B cell (primary cell): ENCODE results near the gene NUDT3. TPM values are rescaled to one million over a fixed set of nuclear protein-coding genes. Genes with fewer than 3 reads are reported as not detected.

Experiments used
- ATAC-seq: fragments of 200-7000 bp; cut with Tn5 transposase; one replicate; pipeline ENCODE4 v1.10.0; 2021; ENCODE audit warnings: low read depth, mild to moderate bottlenecking, moderate number of reproducible peaks, moderate library complexity
- CTCF ChIA-PET: fragments of 350-600 bp; sonication (Branson Sonifier 250); formaldehyde crosslinking; loops from one replicate; lab custom pipeline; 2021; ENCODE audit warnings: antibody characterized with exemption, inconsistent platforms; lab: Charles Lee
- POLR2A ChIA-PET: fragments of 350-600 bp; sonication (Branson Sonifier 250); formaldehyde crosslinking; loops from one replicate; lab custom pipeline; 2021; ENCODE audit warnings: antibody characterized with exemption; lab: Charles Lee
- DNase-seq: peaks from one replicate; pipeline ENCODE4 v3.0.0; 2013
- H2AFZ ChIP-seq: 2 replicates; pipeline ENCODE4 v1.6.1; 2012; ENCODE audit warnings: mild to moderate bottlenecking, low read depth, low read length; ENCODE audit not compliant: insufficient read depth, poor library complexity, severe bottlenecking
- H3K27ac ChIP-seq, 2 donors: 1 replicate in 1 of 2; 2 replicates in 1 of 2; pipeline ENCODE4 v1.5.1; 2012 to 2013; ENCODE audit warnings: low read length in 2 of 2, mild to moderate bottlenecking in 2 of 2, moderate library complexity in 1 of 2
- H3K27me3 ChIP-seq, 4 experiments: fragments of 200-600 bp in 1 of 4; sonication (generic) in 1 of 4; replicated peaks in 1 of 4; 1 replicate in 2 of 4; 2 replicates in 2 of 4; pipeline versions ENCODE4 v1.6.1 to v1.7.0; 2013 to 2016; ENCODE audit warnings: low read length in 3 of 4, mild to moderate bottlenecking in 2 of 4, mixed read lengths in 1 of 4, moderate library complexity in 1 of 4; ENCODE audit not compliant: insufficient read depth in 4 of 4, control insufficient read depth in 3 of 4; ENCODE audit errors: control extremely low read depth in 1 of 4
- H3K36me3 ChIP-seq, 2 experiments: replicated peaks in 1 of 2; 1 replicate in 1 of 2; 2 replicates in 1 of 2; pipeline versions ENCODE4 v1.6.1 to v1.7.1; 2013; ENCODE audit warnings: low read length in 1 of 2; ENCODE audit not compliant: insufficient read depth in 2 of 2, control insufficient read depth in 1 of 2; ENCODE audit errors: control extremely low read depth in 1 of 2, extremely low read depth in 1 of 2
- H3K4me1 ChIP-seq, 2 donors: fragments of 200-600 bp in 1 of 2; sonication (generic) in 1 of 2; 1 replicate in 1 of 2; 2 replicates in 1 of 2; pipeline versions ENCODE4 v1.5.1 to v1.6.1; 2013 to 2017; ENCODE audit warnings: low read length in 2 of 2; ENCODE audit not compliant: control insufficient read depth in 2 of 2, insufficient read depth in 2 of 2
- H3K4me2 ChIP-seq: replicated peaks from 2 replicates; pipeline ENCODE3; 2012; ENCODE audit warnings: mild to moderate bottlenecking, low read depth, low read length; ENCODE audit not compliant: poor library complexity, severe bottlenecking
- H3K4me3 ChIP-seq, 5 experiments: fragments of 200-600 bp in 1 of 5; sonication (generic) in 1 of 5; 1 replicate in 3 of 5; 2 replicates in 2 of 5; pipeline versions ENCODE4 v1.5.1 to v1.7.0; 2011 to 2016; ENCODE audit warnings: low read length in 4 of 5, mild to moderate bottlenecking in 4 of 5, low read depth in 2 of 5, control low read depth in 1 of 5, moderate library complexity in 1 of 5; ENCODE audit not compliant: insufficient read depth in 1 of 5; ENCODE audit errors: control extremely low read depth in 1 of 5, extremely low read depth in 1 of 5
- H3K79me2 ChIP-seq: fragments of 200-600 bp; sonication (generic); one replicate; pipeline ENCODE4 v1.6.0; 2016; ENCODE audit warnings: low read length; ENCODE audit not compliant: control insufficient read depth, insufficient read depth
- H3K9ac ChIP-seq: fragments of 200-600 bp; sonication (generic); 2 replicates; pipeline ENCODE4 v1.6.1; 2017; ENCODE audit warnings: mild to moderate bottlenecking, low read length, moderate library complexity
- H3K9me3 ChIP-seq, 3 donors: one replicate each; pipeline versions ENCODE4 v1.6.1 to v1.7.1; 2013; ENCODE audit warnings: low read length in 2 of 3; ENCODE audit not compliant: control insufficient read depth in 2 of 3, insufficient read depth in 1 of 3; ENCODE audit errors: control extremely low read depth in 1 of 3
- H4K20me1 ChIP-seq: 2 replicates; pipeline ENCODE4 v1.6.0; 2012; ENCODE audit warnings: mild to moderate bottlenecking, low read length; ENCODE audit not compliant: insufficient read depth, control insufficient read depth, poor library complexity, severe bottlenecking
- H3K27ac Mint-ChIP-seq: one replicate; pipeline ENCODE4 v1.8.0; 2021; ENCODE audit warnings: mixed read lengths
- H3K27me3 Mint-ChIP-seq: one replicate; pipeline ENCODE4 v1.8.0; 2021; ENCODE audit warnings: mixed read lengths
- H3K4me1 Mint-ChIP-seq: one replicate; pipeline ENCODE4 v1.8.0; 2021; ENCODE audit warnings: mixed read lengths
- H3K4me3 Mint-ChIP-seq: one replicate; pipeline ENCODE4 v1.8.0; 2021; ENCODE audit warnings: mixed read lengths
- H3K9me3 Mint-ChIP-seq: one replicate; pipeline ENCODE4 v1.8.0; 2022; ENCODE audit warnings: mixed read lengths; ENCODE audit not compliant: insufficient read depth
- CTCF ChIP-seq: fragments of 200-600 bp; IDR thresholded peaks from one replicate; pipeline ENCODE4 v1.8.0; 2022; ENCODE audit warnings: antibody characterized with exemption, mild to moderate bottlenecking
- EZH2 ChIP-seq: IDR thresholded peaks from 2 replicates; pipeline ENCODE4 v1.6.1; 2012; ENCODE audit warnings: borderline replicate concordance, low read depth, mild to moderate bottlenecking, moderate library complexity, low read length; ENCODE audit not compliant: insufficient read depth, poor library complexity, severe bottlenecking
- WGBS: methylation state at CpG from one replicate; pipeline ENCODE4 v1.1.5; 2013; ENCODE audit warnings: missing lambda C conversion rate; ENCODE audit not compliant: insufficient coverage; 5-methylcytosine and 5-hydroxymethylcytosine counted together
- intact Hi-C: fragments of 100-400 bp; cut with micrococcal nuclease; formaldehyde crosslinking; loops from one replicate; pipeline ENCODE4 v1.10.0; 2022
- polyA plus RNA-seq: library from polyadenylated mRNA; depleted of rRNA; stranded (reverse); fragments of >200 nt; gene quantifications from 2 replicates; pipeline ENCODE4 v1.2.3, GENCODE V29; 2012
- total RNA-seq, 2 donors: library from RNA; stranded (reverse); fragments of 120-200 nt in 1 of 2; gene quantifications; 1 replicate in 1 of 2; 2 replicates in 1 of 2; pipeline versions ENCODE4 v1.2.3 to v1.2.4, GENCODE V29; 2013 to 2022

The NUDT3 gene
- total and polyA plus RNA-seq, 2 donors (not counting 1 experiment from before 2014, with no cell fraction given), result 18.2 to 37.4 TPM

- 98% methylated on average over 5 of the region's 5 CpGs for WGBS
- peaks cover 22% of the 10 kb centered on the region for H3K4me1 Mint-ChIP-seq
- Histone ChIP-seq H3K4me1 (peaks cover 12 to 14% of the 10 kb centered on the region in 2 donors), H3K9me3 (no peaks in the 10 kb centered on the region), H2AFZ (no peak overlapping the region), H3K9ac (no peak overlapping the region), H3K4me2 (no peak overlapping the region), H3K27me3 (no peaks in the 10 kb centered on the region), H3K36me3 (peaks cover 0 to 6% of the 10 kb centered on the region in 2 experiments), H3K79me2 (peaks cover 92% of the 10 kb centered on the region), H4K20me1 (peaks cover 49% of the 10 kb centered on the region), H3K4me3 (no peak overlapping the region), H3K27ac (peak overlapping the region in 1 of 2 donors; percentile 60)
- no peak overlapping the region for H3K4me3 Mint-ChIP-seq
- no peak overlapping the region for H3K27ac Mint-ChIP-seq
- TF ChIP-seq EZH2 (no peak), CTCF (no peak)
- DNase-seq (no peak), ATAC-seq (no peak)
- no peaks in the 10 kb centered on the region for H3K27me3 Mint-ChIP-seq
- intact Hi-C loops, result loop anchor here (5.0 kb wide), 1 partner anchor 44 kb away; no protein-coding TSS in a partner anchor
- ChIA-PET CTCF (no interaction called here), POLR2A (no interaction called here)
- no peaks in the 10 kb centered on the region for H3K9me3 Mint-ChIP-seq
Observed at GRCh38 chr6:34375833-34376232, 16.6 kb downstream of the NUDT3 start.

DNA sequence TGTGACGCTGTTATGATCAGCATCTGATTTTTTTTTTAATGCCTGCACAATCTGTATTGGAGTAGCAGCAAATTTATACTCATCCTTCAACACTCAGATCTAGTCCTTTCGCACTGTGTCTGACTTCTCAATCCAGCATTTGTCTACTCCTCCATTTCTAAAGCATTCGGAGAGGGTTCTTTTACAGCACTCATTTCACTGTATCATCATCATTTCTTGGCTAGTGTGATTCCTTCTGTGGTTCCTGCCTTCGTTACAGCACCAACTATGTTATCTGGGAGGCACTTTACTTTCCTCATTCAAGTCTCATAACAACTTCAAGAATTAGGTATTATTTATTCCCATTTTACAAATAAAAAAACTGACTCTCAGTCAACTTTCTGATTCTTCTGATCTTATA, 18.0 kb downstream of the NUDT3 start:
- DNase-seq (no peak), ATAC-seq (peak; percentile 14)
- H3K4me2 ChIP-seq, result peak overlapping the region; percentile 39
- no peaks in the 10 kb centered on the region for H3K9me3 ChIP-seq
- WGBS, result 78% methylated on average over 3 of the region's 4 CpGs
- H3K4me1 ChIP-seq, result peaks cover 12 to 14% of the 10 kb centered on the region in 2 donors
- intact Hi-C loops, result no loop called here
- H3K9ac ChIP-seq, result no peak overlapping the region
- peak overlapping the region; percentile 34 to 80 for H3K27ac ChIP-seq
- Mint-ChIP-seq H3K4me3 (no peak overlapping the region), H3K27me3 (no peaks in the 10 kb centered on the region), H3K27ac (no peak overlapping the region), H3K4me1 (peaks cover 22% of the 10 kb centered on the region), H3K9me3 (no peaks in the 10 kb centered on the region)
- peaks cover 0 to 3% of the 10 kb centered on the region in 2 experiments for H3K36me3 ChIP-seq
- no peaks in the 10 kb centered on the region for H3K27me3 ChIP-seq
- H3K79me2 ChIP-seq, result peaks cover 93% of the 10 kb centered on the region
- TF ChIP-seq CTCF, result no peak
- TF ChIP-seq EZH2, result no peak
- H2AFZ ChIP-seq, result no peak overlapping the region
- CTCF ChIA-PET, result interaction anchor here (0.7 to 1.0 kb wide), 2 partner anchors 13 to 162 kb away, joined by 4 to 5 read pairs; no protein-coding TSS in a partner anchor
- POLR2A ChIA-PET, result interaction anchor here (0.7 kb wide), 1 partner anchor 415 kb away, joined by 5 read pairs; no protein-coding TSS in a partner anchor
- H4K20me1 ChIP-seq, result peaks cover 57% of the 10 kb centered on the region
- H3K4me3 ChIP-seq, result no peak overlapping the region
